GM12878 (cell line): Measurements from ENCODE around the gene PDZD2. TPM values are rescaled to one million over a fixed set of nuclear protein-coding genes. Genes with fewer than 3 reads are reported as not detected.

Experiments used
- ATAC-seq: fragments of 200-7000 bp; cut with Tn5 transposase; 3 replicates; pipeline ENCODE4 v1.9.1; 2020; ENCODE audit warnings: mild to moderate bottlenecking, moderate library complexity
- BruUV-seq: library from RNA; stranded (reverse); fragments of 400-500 nt; replicated peaks from 2 replicates; lab custom pipeline; 2021; lab: Mats Ljungman, UMichigan
- CTCF ChIA-PET: fragments of 300-600 bp; sonication (Branson Sonifier 250); formaldehyde crosslinking; extraction: SDS; loops from one replicate; lab custom pipeline; 2021; ENCODE audit warnings: inconsistent platforms; lab: Yijun Ruan, JAX
- POLR2A ChIA-PET: fragments of 350-600 bp; formaldehyde crosslinking; extraction: SDS; loops from one replicate; lab custom pipeline; 2021; ENCODE audit warnings: inconsistent platforms; lab: Charles Lee
- RAD21 ChIA-PET: fragments of 300-600 bp; sonication (Branson Sonifier 250); formaldehyde crosslinking; loops from one replicate; lab custom pipeline; 2023; ENCODE audit warnings: antibody characterized with exemption; ENCODE audit not compliant: unreplicated experiment; lab: Charles Lee
- SMC1A ChIA-PET: fragments of 300-600 bp; sonication (Branson Sonifier 250); formaldehyde crosslinking; loops from one replicate; lab custom pipeline; 2023; ENCODE audit not compliant: unreplicated experiment, uncharacterized antibody; lab: Charles Lee
- DNase-seq: peaks from one replicate; pipeline ENCODE4 v3.0.0-alpha.2; 2011; ENCODE audit warnings: low read depth, low spot score
- FAIRE-seq: peaks from 3 replicates; lab custom pipeline; 2011; peaks lifted over from hg19 to GRCh38; lab: Jason Lieb, UNC
- H2AFZ ChIP-seq: 2 replicates; pipeline ENCODE4 v1.6.0; 2011; ENCODE audit warnings: low read depth, low read length, control low read depth; ENCODE audit not compliant: control insufficient read depth
- H3K27ac ChIP-seq: 2 replicates; pipeline ENCODE4 v1.5.1; 2011; ENCODE audit warnings: control low read depth; ENCODE audit not compliant: control insufficient read depth, insufficient read depth
- H3K27me3 ChIP-seq, 2 experiments: replicated peaks in 1 of 2; 2 replicates each; pipeline versions ENCODE4 v1.6.0 to v1.6.1; 2011; ENCODE audit warnings: low read length in 1 of 2; ENCODE audit not compliant: control insufficient read depth in 2 of 2, insufficient read depth in 2 of 2
- H3K36me3 ChIP-seq, 2 experiments: 2 replicates each; pipeline ENCODE4 v1.5.1; 2011; ENCODE audit warnings: low read length in 1 of 2; ENCODE audit not compliant: control insufficient read depth in 2 of 2, insufficient read depth in 2 of 2
- H3K4me1 ChIP-seq: 2 replicates; pipeline ENCODE4 v1.6.1; 2011; ENCODE audit warnings: mild to moderate bottlenecking, low read length, moderate library complexity, mixed read lengths; ENCODE audit not compliant: control insufficient read depth, insufficient read depth
- H3K4me2 ChIP-seq: 2 replicates; pipeline ENCODE4 v1.6.0; 2011; ENCODE audit warnings: control low read depth; ENCODE audit not compliant: control insufficient read depth, insufficient read depth
- H3K4me3 ChIP-seq: fragments of 200-600 bp; sonication (generic); 2 replicates; pipeline ENCODE4 v1.5.1; 2016
- H3K79me2 ChIP-seq: 2 replicates; pipeline ENCODE4 v1.6.0; 2011; ENCODE audit warnings: low read length; ENCODE audit not compliant: control insufficient read depth, insufficient read depth
- H3K9ac ChIP-seq: 2 replicates; pipeline ENCODE4 v1.8.0; 2011; ENCODE audit warnings: low read length, control low read depth, mixed read lengths; ENCODE audit not compliant: control insufficient read depth, insufficient read depth
- H3K9me3 ChIP-seq: replicated peaks from 3 replicates; pipeline ENCODE4 v1.5.1; 2011; ENCODE audit warnings: mild to moderate bottlenecking, low read length; ENCODE audit not compliant: control insufficient read depth, insufficient read depth
- H4K20me1 ChIP-seq: 2 replicates; pipeline ENCODE4 v1.6.0; 2011; ENCODE audit not compliant: control insufficient read depth, insufficient read depth
- ATF3 ChIP-seq: IDR thresholded peaks from 2 replicates; pipeline ENCODE4 v1.6.1; 2011; ENCODE audit warnings: low read depth, mild to moderate bottlenecking, low read length, moderate library complexity, borderline replicate concordance; ENCODE audit errors: extremely low read depth
- CEBPB ChIP-seq, 2 experiments: fragments of 150-350 bp in 1 of 2; IDR thresholded peaks; 2 replicates each; pipeline ENCODE4 v1.6.1; 2012 to 2014; ENCODE audit warnings: low read depth in 2 of 2, low read length in 2 of 2, borderline replicate concordance in 1 of 2, inconsistent platforms in 1 of 2
- CHD1 ChIP-seq: IDR thresholded peaks from 2 replicates; pipeline ENCODE4 v1.6.1; 2012; ENCODE audit warnings: low read depth, low read length, improper control_type of control experiment
- CREM ChIP-seq: IDR thresholded peaks from 2 replicates; pipeline ENCODE4 v1.6.1; 2014; ENCODE audit warnings: antibody characterized with exemption, low read depth
- CTCF ChIP-seq, 3 experiments: IDR thresholded peaks in 2 of 3; conservative IDR thresholded peaks in 1 of 3; 2 replicates each; pipeline ENCODE4 v1.5.1; 2011; ENCODE audit warnings: low read depth in 3 of 3, low read length in 3 of 3, mild to moderate bottlenecking in 3 of 3, control low read depth in 2 of 3, moderate library complexity in 2 of 3, inconsistent platforms in 1 of 3, mixed read lengths in 1 of 3; ENCODE audit not compliant: control insufficient read depth in 2 of 3, insufficient read depth in 1 of 3; ENCODE audit errors: extremely low read depth in 1 of 3
- HCFC1 ChIP-seq: fragments of 150-350 bp; IDR thresholded peaks from 2 replicates; pipeline ENCODE4 v1.6.1; 2014; ENCODE audit warnings: low read length
- IRF4 ChIP-seq: IDR thresholded peaks from 2 replicates; pipeline ENCODE4 v1.6.1; 2011; ENCODE audit warnings: low read depth, low read length
- IRF5 ChIP-seq: fragments of 450-650 bp; IDR thresholded peaks from 2 replicates; pipeline ENCODE4 v1.6.1; 2017; ENCODE audit warnings: borderline replicate concordance
- NFYA ChIP-seq: IDR thresholded peaks from 2 replicates; pipeline ENCODE4 v1.6.1; 2011; ENCODE audit warnings: low read depth, mild to moderate bottlenecking, low read length, improper control_type of control experiment, borderline replicate concordance
- NR2F1 ChIP-seq: fragments of 450-650 bp; conservative IDR thresholded peaks from 2 replicates; pipeline ENCODE4 v1.6.1; 2017; ENCODE audit warnings: mild to moderate bottlenecking
- POLR2A ChIP-seq: IDR thresholded peaks from 2 replicates; pipeline ENCODE4 v1.6.1; 2011; ENCODE audit warnings: low read depth, mild to moderate bottlenecking, low read length
- RB1 ChIP-seq: fragments of 450-650 bp; formaldehyde crosslinking; IDR thresholded peaks from 2 replicates; pipeline ENCODE4 v1.6.1; 2017; ENCODE audit warnings: mild to moderate bottlenecking, borderline replicate concordance
- SMAD5 ChIP-seq: IDR thresholded peaks from 2 replicates; pipeline ENCODE4 v1.6.1; 2016; ENCODE audit warnings: antibody characterized with exemption, low read depth
- SREBF1 ChIP-seq: IDR thresholded peaks from 2 replicates; pipeline ENCODE4 v1.6.1; 2012; ENCODE audit warnings: mild to moderate bottlenecking, low read length
- ZZZ3 ChIP-seq: IDR thresholded peaks from 2 replicates; pipeline ENCODE4 v1.6.1; 2011; ENCODE audit warnings: low read depth; ENCODE audit not compliant: control insufficient read depth, insufficient read length
- WGBS: methylation state at CpG from one replicate; pipeline ENCODE4 v1.1.6; 2016; ENCODE audit warnings: low lambda C conversion rate; ENCODE audit not compliant: insufficient replicate concordance, insufficient coverage; ENCODE audit errors: missing lambda C conversion rate; 5-methylcytosine and 5-hydroxymethylcytosine counted together
- in situ Hi-C: fragments of 300-500 bp; cut with MboI; formaldehyde crosslinking; loops from 9 replicates; pipeline ENCODE4 v1.14.3; 2018; ENCODE audit warnings: mixed read lengths
- intact Hi-C: fragments of 100-400 bp; cut with micrococcal nuclease; formaldehyde crosslinking; loops from one replicate; pipeline ENCODE4 v1.14.2; 2022; ENCODE audit not compliant: unreplicated experiment
- polyA plus RNA-seq, 11 experiments: library from polyadenylated mRNA; depleted of rRNA in 4 of 11; unstranded in 6 of 11; stranded (reverse) in 5 of 11; fragments of >200 nt; fragmentation: Nextera tagmentation in 4 of 11; fragmentation: Illumina TruSeq in 1 of 11; extraction: Ambion mirVana in 4 of 11; extraction: Trizol in 1 of 11; gene quantifications; 1 replicate in 1 of 11; 2 replicates in 10 of 11; pipeline versions ENCODE4 v1.2.1 to v1.2.3, GENCODE V29; 2011 to 2016; ENCODE audit warnings: inconsistent platforms in 2 of 11, missing spikeins in 2 of 11, low read depth in 1 of 11
- total RNA-seq, 4 experiments: library from RNA; depleted of rRNA in 3 of 4; stranded (reverse); fragments of >200 nt in 3 of 4; fragmentation: Illumina TruSeq in 1 of 4; extraction: Trizol in 1 of 4; gene quantifications; 2 replicates each; pipeline versions ENCODE4 v1.2.1 to v1.2.3, GENCODE V29; 2013 to 2021

The PDZD2 gene
- total and polyA plus RNA-seq, 10 of the 15 experiments (the other 5 are each of a cell fraction or from before 2014, with no cell fraction given): 0.01 to 0.58 (median 0.29) TPM; not detected in 3

- RAD21 ChIA-PET: no interaction called here
- no peak overlapping the region for H3K4me2 ChIP-seq
- H3K9ac ChIP-seq: no peak overlapping the region
- H3K27me3 ChIP-seq: no peaks in the 10 kb centered on the region
- no peaks in the 10 kb centered on the region for H3K4me1 ChIP-seq
- 0% methylated on average over 2 of the region's 2 CpGs for WGBS
- intact Hi-C loops: no loop called here
- H2AFZ ChIP-seq: no peak overlapping the region
- no peak overlapping the region for H3K27ac ChIP-seq
- ATAC-seq (no peak), DNase-seq (no peak), FAIRE-seq (no peak)
- no peaks in the 10 kb centered on the region for H3K9me3 ChIP-seq
- no peaks in the 10 kb centered on the region for H4K20me1 ChIP-seq
- no peak overlapping the region for H3K4me3 ChIP-seq
- no TSS peak for BruUV-seq
- no peaks in the 10 kb centered on the region for H3K79me2 ChIP-seq
- SMC1A ChIA-PET: no interaction called here
- H3K36me3 ChIP-seq: no peaks in the 10 kb centered on the region
- TF ChIP-seq ZZZ3: no peak
- TF ChIP-seq NFYA: no peak
- TF ChIP-seq RB1: no peak
- TF ChIP-seq IRF4: no peak
- TF ChIP-seq CEBPB (IDR thresholded peaks at IDR 0.05; ENCODE audit: borderline replicate concordance in 1 of 2, low read depth in 2 of 2, low read length in 2 of 2): no peak
- no peak for TF ChIP-seq IRF5
- no peak for TF ChIP-seq SREBF1
- no peak for TF ChIP-seq CHD1
- no peak for TF ChIP-seq CREM
- TF ChIP-seq HCFC1: no peak
- TF ChIP-seq NR2F1: no peak
- no peak for TF ChIP-seq CTCF (IDR thresholded peaks at IDR 0.05 in 2 of 3, conservative IDR thresholded peaks at IDR 0.05 in 1 of 3; ENCODE audit: control insufficient read depth in 2 of 3, extremely low read depth in 1 of 3, insufficient read depth in 1 of 3, low read depth in 3 of 3, low read length in 3 of 3)
- no peak for TF ChIP-seq ATF3
- TF ChIP-seq POLR2A: no peak
- TF ChIP-seq SMAD5: no peak
- TF ChIP-seq, all 136 proteins: peak for 0
- in situ Hi-C loops: no loop called here
- ChIA-PET CTCF (no interaction called here), POLR2A (no interaction called here)
Measured at GRCh38 chr5:32024751-32025150, 385.8 kb downstream of the PDZD2 start.
